Renal cortex interstitium (tissue), 15 donors: ENCODE results near the gene LILRB2. TPM values are rescaled to one million over a fixed set of nuclear protein-coding genes. Genes with fewer than 3 reads are reported as not detected.
"Not testable (repeated sequence)": the region's sequence is repeated elsewhere in the genome, so short reads cannot be mapped to it uniquely, and the experiment has no call there.

ENCODE experiments used
- DNase-seq, 11 donors: peaks; one replicate each; pipeline ENCODE4 v3.0.0-alpha.2; 2013; ENCODE audit warnings: low read depth in 9 of 11, low spot score in 4 of 11; ENCODE audit errors: extremely low read depth in 1 of 11
- long read RNA-seq, 16 experiments: transcript quantifications; one replicate each; lab custom pipeline, GENCODE V29; 2026
- polyA plus RNA-seq, 3 donors: library from polyadenylated mRNA; unstranded; fragments of 120-200 nt; gene quantifications; one replicate each; pipeline ENCODE4 v1.2.1, GENCODE V29; 2013; ENCODE audit not compliant: insufficient read length in 3 of 3

Gene LILRB2
- polyA plus RNA-seq, result 1 to 10 TPM in 2 of 3 donors, under 1 TPM in 1; 0.84 to 2.8 (median 1.7) TPM
- long read RNA-seq, donor 1, result 0 reads
- long read RNA-seq, donor 2, result 0 reads
- long read RNA-seq, donor 3, result 0 reads
- long read RNA-seq, donor 4, result 0 reads
- long read RNA-seq, donor 5, partial matches to known transcripts, result 0 of 1 reads
- long read RNA-seq, donor 5, other reads (novel, unspliced or antisense), result 0 of 1 reads
- long read RNA-seq, donor 6, result 0 reads
- long read RNA-seq, donor 7, result 0 reads
- long read RNA-seq, donor 8, result 0 reads
- long read RNA-seq, donor 9, result 0 reads
- long read RNA-seq, donor 10, result 0 reads
- long read RNA-seq, donor 11, result 0 reads
- long read RNA-seq, donor 12, result 0 reads
- long read RNA-seq, donor 13, result 0 reads
- long read RNA-seq, donor 14, result 0 reads
- long read RNA-seq, donor 15, result 0 reads
- long read RNA-seq, donor 16, result 0 reads

DNA sequence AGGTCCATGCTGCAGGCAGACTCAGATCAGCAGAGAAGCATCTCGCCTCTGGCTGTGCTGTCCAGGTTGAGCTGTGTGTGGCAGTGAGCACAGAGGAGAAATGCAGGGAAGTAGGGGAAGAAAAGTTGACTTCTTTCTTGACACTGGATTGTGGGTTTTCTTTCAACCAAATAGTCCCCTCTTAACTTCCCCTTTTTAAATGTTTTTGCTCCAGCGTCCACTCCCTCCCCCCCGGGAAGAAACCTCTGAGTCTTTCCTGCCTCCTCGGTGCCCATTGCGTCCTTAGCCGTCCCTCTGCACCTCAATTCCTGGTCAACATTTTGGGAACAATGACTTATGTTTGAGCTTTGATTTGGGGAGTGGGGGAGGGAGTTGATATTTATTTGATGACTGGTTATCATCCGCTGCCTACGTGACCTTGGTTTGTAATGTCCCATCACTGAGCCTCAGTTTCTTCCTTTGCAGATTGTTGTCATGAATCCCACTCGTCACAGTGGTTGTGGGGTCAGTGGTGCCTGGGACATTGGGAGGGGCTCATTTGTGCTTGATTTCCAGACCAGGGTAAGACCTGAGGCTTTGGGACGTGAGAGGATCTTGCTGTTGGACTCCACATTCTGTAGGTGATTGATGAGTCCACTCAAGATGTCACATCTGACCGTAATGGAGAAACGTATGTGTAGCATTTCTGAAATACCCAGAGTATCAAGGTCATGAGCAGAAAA lies at the start of gene LILRB2:
Gene LILRB2, minus strand, starts transcription at position 104 of the 722 bp plus-strand sequence. CDS start 614 bp downstream, outside the sequence.
- no peak for DNase-seq

DNA sequence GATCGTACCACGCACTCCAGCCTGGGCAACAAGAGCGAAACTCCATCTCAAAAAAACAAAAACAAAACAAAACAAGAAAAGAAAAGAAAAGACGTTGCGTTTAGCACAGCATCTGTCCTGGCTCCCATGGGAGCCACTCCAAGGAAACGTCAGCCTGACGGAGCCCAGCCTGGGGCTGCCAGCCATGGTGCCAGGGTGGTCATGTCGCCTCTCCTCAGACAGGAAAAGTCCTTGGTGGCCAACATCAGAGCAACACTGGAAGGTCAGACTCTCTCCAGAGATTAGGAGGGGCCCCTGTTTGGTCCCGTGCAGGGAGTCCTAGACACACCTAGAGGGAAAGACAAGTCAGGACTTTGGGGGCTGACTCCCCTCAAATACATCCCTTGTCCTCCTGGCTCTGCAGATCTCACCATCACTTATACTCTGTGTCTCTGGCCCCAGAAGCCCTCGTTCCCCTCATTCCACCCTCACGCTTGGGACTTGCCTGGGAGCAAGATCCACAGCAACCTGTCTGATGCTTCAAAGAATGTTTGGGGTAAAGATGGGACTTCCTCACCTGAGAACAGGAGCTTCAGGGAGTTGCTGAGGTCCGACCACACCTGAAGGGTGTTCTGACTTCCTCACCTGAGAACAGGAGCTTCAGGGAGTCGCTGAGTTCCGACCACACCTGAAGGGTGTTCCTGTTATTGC lies 48.7 kb upstream of the LILRB2 start:
- DNase-seq, result no peak

DNA sequence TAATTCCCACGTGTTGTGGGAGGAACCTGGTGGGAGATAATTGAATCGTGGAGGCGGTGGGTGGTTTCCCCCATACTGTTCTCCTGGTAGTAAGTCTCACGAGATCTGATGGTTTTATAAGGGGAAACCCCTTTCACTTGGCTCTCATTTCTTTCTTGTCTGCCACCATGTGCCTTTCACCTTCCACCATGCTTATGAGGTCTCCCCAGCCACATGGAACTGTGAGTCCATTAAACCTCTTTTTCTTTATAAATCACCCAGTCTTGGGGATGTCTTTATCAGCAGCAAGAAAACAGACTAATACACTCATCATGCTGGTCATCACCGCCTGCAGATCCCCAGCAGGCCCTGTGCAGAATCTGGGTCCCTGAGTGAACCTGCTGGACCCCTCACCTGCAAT lies 47.9 kb upstream of the LILRB2 start:
- not testable (repeated sequence) for DNase-seq

DNA sequence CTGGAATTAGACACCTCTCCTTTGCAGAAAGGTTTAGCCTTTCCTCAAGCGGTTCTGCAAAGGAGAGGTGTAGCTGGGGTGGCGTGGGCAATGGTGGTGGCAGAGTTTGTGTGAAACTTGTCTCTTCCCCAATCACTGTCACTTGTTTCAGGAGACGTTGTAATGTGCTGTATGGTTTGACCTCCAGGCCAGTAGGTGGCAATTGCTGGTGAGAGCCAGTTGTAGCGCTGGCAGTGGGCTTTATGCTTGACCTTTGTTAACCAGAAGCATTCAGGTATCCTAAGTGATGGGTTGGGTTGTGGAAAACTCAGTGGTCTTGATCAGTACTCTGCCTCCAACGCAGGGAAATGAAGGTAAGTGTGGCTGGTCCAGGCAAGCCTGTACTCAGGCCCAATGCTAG lies 44.7 kb upstream of the LILRB2 start:
- DNase-seq, result no peak

DNA sequence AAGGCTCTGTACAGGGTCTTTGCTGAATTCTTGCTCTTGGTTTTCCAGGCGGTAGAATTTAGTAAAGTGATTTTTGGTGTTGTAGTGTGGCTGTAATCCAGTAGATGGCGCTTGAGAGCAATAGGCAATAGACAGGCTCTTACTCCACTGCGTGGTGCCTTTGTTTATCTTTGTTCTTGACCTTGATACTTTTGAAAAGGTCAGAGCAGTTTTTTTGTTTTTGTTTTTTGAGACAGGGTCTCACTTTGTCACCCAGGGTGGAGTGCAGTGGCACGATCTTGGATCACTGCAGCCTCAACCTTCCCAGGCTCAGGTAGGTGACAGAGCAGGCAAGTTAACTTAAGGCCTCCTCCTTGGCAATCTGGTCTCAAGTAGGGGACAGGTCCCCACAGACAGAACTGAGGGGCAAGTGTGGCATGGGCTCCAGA lies 44.3 kb upstream of the LILRB2 start:
- peak; percentile 8 to 38 (median 20) for DNase-seq

DNA sequence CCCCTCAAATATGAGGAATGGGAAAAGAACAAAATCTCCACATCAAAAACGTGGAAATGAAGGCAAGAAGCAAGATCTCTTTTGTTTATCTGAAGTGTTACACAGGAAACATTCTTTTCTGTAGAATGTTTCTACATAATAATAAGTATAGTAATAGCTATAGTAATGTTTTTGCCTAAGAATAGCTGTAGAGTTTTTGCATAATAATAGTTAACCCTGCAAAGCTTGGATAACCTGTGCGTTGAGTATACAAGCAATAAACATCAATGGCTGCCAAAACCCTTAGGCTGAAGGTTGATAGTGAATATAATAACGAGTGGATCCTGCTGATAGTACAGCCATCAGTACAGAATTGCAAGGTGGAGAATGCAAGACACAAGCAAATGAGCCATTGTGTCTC lies 43.2 kb upstream of the LILRB2 start:
- DNase-seq, result no peak

DNA sequence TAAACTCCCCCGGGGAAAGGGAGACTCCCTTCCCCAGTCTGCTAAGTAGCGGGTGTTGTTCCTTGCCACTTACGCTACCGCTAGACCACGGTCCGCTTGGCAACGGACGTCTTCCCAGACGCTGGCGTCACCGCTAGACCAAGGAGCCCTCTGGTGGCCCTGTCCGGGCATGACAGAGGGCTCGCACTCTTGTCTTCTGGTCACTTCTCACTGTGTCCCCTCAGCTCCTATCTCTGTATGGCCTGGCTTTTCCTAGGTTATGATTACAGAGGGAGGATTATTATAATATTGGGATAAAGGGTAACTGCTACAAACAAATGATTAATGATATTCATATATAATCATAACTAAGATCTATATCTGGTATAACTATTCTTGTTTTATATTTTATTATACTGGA lies 42.0 kb upstream of the LILRB2 start:
- not testable (repeated sequence) for DNase-seq

DNA sequence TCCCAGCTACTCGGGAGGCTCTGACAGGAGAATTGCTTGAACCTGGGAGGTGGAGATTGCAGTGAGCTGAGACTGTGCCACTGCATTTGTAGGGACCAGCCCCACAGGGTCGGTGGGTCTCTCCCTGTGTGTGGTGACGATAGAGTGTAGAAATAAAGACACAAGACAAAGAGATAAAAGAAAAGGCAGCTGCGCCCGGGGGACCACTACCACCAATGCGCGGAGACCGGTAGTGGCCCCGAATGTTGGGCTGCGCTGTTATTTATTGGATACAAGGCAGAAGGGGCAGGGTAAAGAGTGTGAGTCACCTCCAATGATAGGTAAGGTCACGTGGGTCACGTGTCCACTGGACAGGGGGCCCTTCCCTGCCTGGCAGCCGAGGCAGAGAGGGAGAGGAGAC lies 41.4 kb upstream of the LILRB2 start:
- not testable (repeated sequence) for DNase-seq

DNA sequence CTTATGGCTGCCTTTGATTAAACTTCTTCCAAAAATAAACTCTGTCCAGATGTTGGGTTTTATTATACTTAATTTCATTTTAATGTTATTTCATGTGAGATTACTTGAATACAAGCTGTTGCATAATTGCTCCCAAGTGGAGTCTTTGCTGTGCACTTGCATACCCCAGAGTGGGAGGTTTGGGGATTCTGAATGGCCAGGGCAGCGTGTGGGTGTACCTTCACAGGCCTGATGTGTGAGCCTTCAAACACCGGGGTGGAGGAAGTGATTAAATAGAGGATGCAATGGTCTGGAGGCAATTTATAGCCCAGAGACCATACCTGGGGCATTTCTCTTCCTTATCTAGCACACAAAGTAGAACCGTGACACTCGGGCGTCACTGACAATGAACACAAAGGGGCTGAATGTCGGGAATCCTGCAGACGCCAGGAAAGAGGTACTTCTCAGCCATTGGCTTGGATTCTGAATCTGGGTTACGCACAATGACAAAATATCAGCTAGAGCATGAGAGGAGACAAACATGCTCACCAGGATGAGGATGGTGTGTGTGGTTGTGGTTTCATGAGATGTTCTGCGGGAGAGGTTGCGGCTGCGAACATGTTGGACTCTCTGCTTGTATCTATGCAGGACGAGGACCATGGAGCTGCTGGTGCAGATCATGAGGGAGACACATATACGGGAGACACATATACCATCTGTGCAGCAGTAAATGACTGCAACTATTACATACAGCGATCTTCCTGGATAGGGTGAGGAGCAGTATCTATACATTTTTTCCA lies 39.2 kb upstream of the LILRB2 start:
- DNase-seq, result peak in 1 of 11 donors; percentile 8

DNA sequence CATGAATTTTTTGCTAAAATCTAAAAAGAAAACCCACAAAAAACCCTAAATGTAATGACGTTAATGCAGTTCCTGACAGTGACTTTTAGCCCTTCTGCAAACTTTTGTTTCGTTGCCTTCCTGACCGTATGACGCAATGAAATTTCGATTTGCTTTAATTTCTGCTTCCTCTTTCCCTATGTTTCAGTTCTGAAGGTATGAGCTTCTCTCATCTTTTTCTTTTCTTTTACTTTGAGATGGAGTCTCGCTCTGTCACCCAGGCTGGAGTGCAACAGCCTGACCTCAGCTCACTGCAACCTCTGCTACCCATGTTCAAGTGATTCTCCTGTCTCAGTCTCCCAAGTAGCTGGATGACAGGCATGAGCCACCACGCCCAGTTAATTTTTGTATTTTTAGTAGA lies 38.1 kb upstream of the LILRB2 start:
- no peak for DNase-seq

DNA sequence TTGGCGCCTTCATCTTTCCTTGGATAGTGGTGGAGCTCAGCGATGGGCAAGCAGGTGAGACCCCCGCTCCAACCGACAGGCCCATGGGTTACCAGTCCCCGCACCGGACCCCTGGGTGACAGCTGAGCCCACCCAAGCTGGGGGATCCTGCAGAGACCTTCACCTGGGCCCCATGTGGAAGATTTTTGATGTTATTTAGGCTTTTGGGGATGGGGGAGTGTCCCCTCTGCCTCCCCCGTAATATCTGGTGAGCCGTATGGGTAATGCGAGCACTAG lies 37.0 kb upstream of the LILRB2 start:
- no peak for DNase-seq

DNA sequence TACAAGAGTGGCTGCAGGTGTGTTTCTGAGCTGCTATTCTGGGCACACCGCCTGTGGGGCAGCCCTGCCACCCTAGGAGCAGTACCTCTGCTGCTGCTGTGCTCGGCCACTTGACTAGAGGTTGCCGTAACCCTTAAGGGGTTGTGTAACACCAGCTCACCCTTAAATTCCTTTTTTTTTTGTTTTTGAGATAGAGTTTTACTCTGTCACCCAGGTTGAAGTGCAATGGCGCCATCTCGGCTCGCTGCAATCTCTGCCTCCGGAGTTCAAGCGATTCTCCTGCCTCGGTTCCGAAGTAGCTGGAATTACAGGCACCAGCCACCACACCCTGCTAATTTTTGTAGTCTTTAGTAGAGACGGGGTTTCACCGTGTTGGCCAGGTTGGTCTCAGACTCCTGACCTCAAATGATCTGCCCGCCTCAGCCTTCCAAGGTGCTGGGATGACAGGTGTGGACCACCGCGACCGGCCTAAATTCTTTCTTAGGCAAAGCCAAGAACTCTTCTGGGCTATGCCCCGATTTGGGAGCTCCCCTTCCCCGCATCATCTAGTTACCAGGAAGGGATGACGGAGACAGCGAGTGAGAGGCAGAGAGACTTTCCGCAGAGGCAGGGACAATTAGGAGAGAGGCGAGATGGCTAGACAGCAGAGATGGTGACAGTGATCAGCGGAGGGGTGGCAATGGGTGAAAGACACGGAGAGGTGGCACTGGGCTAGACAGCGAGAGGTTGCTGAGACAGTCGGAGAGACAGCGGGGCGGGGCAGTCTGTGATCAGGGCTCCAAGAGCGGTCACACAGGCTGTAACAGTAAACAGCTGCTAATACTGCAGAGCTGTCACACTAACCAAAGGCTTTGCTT lies 36.4 kb upstream of the LILRB2 start:
- DNase-seq, result no peak

DNA sequence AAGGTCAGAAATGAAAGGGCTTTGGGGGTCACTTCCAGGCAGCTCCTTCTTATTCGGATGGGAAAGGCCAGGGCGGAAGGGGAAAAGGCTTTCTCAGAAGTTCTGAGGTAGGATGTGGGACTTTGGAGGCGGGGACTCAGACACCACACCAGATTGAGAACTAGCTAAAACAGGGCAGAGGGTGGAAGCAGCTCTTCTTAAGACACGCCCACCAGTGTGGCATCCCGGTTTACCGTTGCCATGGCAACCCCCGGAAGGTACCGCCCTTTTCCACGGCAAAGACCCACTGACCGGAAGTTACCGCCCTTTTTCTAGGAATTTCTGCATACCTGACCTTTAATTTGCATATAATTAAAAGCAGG lies 35.8 kb upstream of the LILRB2 start:
- DNase-seq, result no peak

DNA sequence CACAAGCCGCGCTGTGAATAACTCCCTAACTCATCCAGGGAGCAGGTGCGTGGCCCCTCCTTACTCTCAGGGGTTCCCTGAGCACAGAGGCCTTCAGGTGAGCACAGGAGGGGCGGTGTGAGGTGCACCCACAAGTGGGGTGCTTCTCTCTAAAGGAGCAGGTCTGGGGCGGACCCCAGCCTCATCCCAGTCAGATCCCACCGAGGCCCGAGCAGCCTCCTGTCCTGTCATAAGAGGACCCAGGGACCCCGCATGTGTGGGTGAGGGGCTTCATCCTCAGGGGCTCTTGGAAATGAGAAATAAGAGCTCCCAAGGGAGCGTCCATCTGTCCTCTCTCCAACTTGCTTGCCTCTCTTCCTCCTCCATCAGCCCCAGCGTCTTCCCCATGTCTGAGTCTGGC lies 35.0 kb upstream of the LILRB2 start:
- no peak for DNase-seq

DNA sequence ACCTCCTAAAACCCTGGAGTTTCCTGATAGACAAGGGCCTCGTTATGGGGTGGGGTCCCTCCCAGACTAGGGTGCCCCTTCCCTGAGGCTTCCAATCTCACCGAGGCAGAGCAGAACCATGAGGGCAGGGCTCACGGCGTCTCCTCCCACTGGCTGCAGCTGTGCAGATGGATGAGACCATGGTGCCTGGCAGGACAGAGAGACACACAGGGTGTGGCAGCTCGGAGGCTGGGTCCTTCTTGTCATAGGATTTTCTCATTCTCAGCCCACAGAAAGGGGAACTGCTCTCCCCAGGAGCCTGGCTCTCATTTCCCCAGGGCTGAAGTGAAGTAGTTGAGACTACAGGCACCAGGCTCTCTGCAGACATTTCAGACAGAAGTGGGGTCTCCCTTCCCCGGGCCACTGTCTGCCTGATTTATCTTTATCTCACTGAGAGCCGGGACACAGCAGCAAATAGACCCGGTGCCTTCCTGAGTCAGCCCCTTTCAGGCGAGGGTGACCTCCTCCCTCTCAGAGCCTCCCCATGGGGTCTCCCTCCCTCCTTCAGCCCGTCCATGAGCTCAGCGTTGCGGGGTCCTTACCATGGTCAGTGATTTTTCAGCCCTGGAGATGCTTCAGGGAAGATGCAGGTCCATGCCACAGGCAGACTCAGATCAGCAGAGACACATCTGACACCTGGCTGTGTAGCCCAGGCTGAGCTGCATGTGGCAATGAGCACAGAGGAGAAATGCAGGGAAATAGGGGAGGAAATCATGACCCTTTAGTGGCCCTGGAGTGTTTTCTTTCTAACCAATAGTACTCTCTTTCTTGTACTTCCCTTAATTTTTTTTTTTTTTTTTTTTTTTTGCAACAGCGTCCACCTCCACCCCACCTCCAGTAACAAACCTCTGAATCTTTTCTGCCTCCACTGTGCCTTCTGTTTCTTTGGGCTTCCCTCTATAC lies 31.8 kb upstream of the LILRB2 start, which contains the start of gene LILRA5:
Gene LILRA5, minus strand, starts transcription at position 731 of the 942 bp plus-strand sequence. Its CDS starts 147 bp downstream, at position 584.
- DNase-seq, result no peak

DNA sequence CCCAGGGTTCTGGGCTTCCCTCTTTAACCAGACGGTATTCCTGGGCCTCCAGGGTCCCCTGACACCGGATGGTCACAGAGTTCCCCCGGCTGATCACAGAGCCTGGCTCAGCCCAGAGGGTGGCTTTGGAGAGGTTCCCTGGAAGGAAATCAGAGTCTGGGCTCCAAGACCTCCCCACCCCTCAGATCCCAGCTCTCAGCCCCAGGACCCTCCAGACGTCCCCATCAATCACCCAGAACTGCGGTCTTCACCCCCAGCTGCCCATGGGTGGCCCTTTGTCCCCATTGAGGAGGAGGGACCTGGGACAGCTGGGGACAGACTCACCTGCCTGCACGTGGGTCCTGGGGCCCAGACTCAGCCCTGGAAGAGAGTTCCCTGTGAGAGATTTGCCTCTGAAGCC lies 31.1 kb upstream of the LILRB2 start:
- no peak for DNase-seq

DNA sequence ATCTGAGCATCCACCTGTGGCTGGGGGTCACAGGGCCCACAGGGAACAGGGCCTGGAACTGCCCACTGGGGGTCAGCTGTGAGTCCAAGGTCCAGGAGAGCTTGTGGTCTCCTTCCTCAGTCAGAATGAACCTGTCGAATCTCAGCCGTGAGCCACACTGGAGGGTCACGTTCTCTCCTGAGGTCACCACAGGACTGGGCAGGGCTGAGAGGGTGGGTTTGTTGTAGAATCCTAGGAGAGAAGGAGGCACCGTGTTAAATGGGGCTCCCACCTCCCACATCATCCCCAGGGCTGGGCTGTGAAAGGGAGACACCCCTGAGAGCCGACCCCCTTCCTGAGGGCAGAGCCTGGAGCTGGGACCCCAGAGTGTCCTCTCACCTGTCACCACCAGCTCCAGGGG lies 30.6 kb upstream of the LILRB2 start:
- DNase-seq, result no peak
